HG02623 (cell line): Measurements from ENCODE around the gene C1D.
"Not testable (repeated sequence)": the region's sequence is repeated elsewhere in the genome, so short reads cannot be mapped to it uniquely, and the experiment has no call there.

Source experiments
- ATAC-seq: cut with Tn5 transposase; IDR thresholded peaks from one replicate; pipeline ENCODE4 v1.9.1; 2021; ENCODE audit warnings: moderate library complexity; ENCODE audit not compliant: unreplicated experiment

Gene C1D

GRCh38 chr2:68062680-68063387 is at the start of gene C1D:
TSS of gene C1D (minus strand) at chr2:68063004. CDS start at chr2:68047310, 15,694 bp downstream.
- ATAC-seq = peak; percentile 96

- peak; percentile 83 for ATAC-seq
Observed at GRCh38 chr2:68110102-68110501, 47.3 kb upstream of the C1D start.

GRCh38 chr2:68108120-68108519 is 45.3 kb upstream of the C1D start:
- ATAC-seq = no peak

- ATAC-seq = no peak
Observed at GRCh38 chr2:68107475-68107874, 44.7 kb upstream of the C1D start.

- no peak for ATAC-seq
Observed at GRCh38 chr2:68104111-68104835, 41.5 kb upstream of the C1D start.

GRCh38 chr2:68103709-68104055 is 40.9 kb upstream of the C1D start:
- ATAC-seq = no peak

GRCh38 chr2:68103030-68103708 is 40.4 kb upstream of the C1D start:
- no peak for ATAC-seq

- ATAC-seq = no peak
Observed at GRCh38 chr2:68100189-68100588, 37.4 kb upstream of the C1D start.

GRCh38 chr2:68099260-68099659 is 36.5 kb upstream of the C1D start:
- no peak for ATAC-seq

GRCh38 chr2:68098291-68098797 is 35.5 kb upstream of the C1D start:
- no peak for ATAC-seq

- ATAC-seq = no peak
Observed at GRCh38 chr2:68094111-68094510, 31.3 kb upstream of the C1D start.

GRCh38 chr2:68093634-68094033 is 30.8 kb upstream of the C1D start:
- no peak for ATAC-seq

GRCh38 chr2:68091439-68092034 is 28.7 kb upstream of the C1D start:
- ATAC-seq = no peak

GRCh38 chr2:68089961-68090360 is 27.2 kb upstream of the C1D start:
- ATAC-seq = no peak

GRCh38 chr2:68088940-68089339 is 26.1 kb upstream of the C1D start:
- ATAC-seq = no peak

GRCh38 chr2:68086166-68086565 is 23.4 kb upstream of the C1D start:
- peak; percentile 48 for ATAC-seq

GRCh38 chr2:68083346-68083745 is 20.5 kb upstream of the C1D start:
- no peak for ATAC-seq

- no peak for ATAC-seq
Observed at GRCh38 chr2:68074050-68074449, 11.2 kb upstream of the C1D start.

GRCh38 chr2:68063797-68064646 is 1.2 kb upstream of the C1D start:
- ATAC-seq = not testable (repeated sequence)

GRCh38 chr2:68060652-68061051 is 2.2 kb downstream of the C1D start:
- ATAC-seq = no peak
